Spleen (tissue), 7 donors: ENCODE results near the gene SCNM1.

Experiments
- CTCF ChIP-seq, 11 experiments: fragments of 200-600 bp in 7 of 11; fragments of 450-650 bp in 4 of 11; sonication (generic) in 4 of 11; IDR thresholded peaks in 8 of 11; conservative IDR thresholded peaks in 3 of 11; 1 replicate in 7 of 11; 2 replicates in 4 of 11; pipeline versions ENCODE4 v1.4.0 to v1.8.0; 2016 to 2021; ENCODE audit warnings: antibody characterized with exemption in 11 of 11, inconsistent platforms in 4 of 11, mild to moderate bottlenecking in 1 of 11
- POLR2A ChIP-seq, 3 donors: fragments of 450-650 bp; IDR thresholded peaks; one replicate each; pipeline ENCODE4 v1.5.1; 2017; ENCODE audit warnings: antibody characterized with exemption in 3 of 3, mild to moderate bottlenecking in 1 of 3
- donor health status: DM: no; HTN: no; CAD: no; lungs with moderate emphysema.
- donor health status: DM: no; HTN: no; CAD: no.
- donor health status: DM: no; HTN: no; CAD: no.

GRCh38 chr1:151134396-151134795, 31.5 kb upstream of the SCNM1 start:
- TF ChIP-seq CTCF (IDR thresholded peaks at IDR 0.05 in 8 of 11, conservative IDR thresholded peaks at IDR 0.05 in 3 of 11) (no peak), POLR2A (IDR thresholded peaks at IDR 0.05) (no peak)
